Hippocampal formation (tissue), 2 donors: Measurements from ENCODE around the gene AGO3.
A peak's percentile ranks its signal among the peaks of the same experiment; 100 is the strongest.

Experiments used
- DNase-seq, 2 donors: peaks; one replicate each; lab custom pipeline; 2025; lab: John Stamatoyannopoulos, UW

The AGO3 gene

DNA sequence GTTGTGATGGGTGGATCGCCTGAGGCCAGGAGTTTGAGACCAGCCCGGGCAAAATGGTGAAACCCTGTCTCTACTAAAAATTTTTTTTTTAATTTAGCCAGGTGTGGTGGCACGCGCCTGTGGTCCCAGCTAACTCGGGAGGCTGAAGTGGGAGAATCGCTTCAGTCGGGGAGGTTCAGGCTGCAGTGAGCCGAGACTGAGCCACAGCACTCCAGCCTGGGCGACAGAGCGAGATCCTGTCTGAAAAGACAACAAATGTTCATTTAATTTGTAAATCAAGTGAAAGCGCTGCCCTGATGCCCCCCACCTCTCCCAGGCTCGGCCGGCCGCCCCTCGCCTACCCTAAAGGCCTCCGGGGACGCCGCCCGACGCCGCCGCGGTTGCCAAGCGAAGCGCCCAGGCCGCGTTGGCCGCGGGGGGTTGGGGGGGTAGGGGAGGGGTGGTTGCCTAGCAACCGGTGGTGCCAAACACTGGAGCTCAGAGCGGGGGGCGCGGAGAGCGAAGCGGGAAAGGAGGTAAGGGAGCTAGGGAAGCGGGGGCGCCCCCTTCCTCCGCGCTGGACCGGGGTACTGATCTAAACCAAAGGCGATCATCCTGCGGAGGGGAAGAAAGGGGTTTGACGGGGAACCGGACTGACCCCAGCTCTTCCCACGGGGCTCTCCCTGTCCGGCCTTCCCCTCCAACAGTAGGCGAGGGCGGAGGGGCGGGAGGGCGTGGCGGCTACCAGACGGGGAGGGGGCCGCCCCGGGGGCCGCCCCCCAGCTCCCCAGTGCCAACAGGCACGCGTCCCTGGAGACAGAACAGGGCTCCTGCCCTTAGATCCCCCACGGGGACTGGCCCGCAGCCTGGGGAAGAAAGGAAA is 153.0 kb downstream of the AGO3 start, which contains the start of gene TEKT2:
Gene TEKT2 (plus strand): TSS at position 460 of the 862 bp plus-strand sequence. CDS start 828 bp downstream, outside the sequence.
- peak; percentile 26 to 60 for DNase-seq

DNA sequence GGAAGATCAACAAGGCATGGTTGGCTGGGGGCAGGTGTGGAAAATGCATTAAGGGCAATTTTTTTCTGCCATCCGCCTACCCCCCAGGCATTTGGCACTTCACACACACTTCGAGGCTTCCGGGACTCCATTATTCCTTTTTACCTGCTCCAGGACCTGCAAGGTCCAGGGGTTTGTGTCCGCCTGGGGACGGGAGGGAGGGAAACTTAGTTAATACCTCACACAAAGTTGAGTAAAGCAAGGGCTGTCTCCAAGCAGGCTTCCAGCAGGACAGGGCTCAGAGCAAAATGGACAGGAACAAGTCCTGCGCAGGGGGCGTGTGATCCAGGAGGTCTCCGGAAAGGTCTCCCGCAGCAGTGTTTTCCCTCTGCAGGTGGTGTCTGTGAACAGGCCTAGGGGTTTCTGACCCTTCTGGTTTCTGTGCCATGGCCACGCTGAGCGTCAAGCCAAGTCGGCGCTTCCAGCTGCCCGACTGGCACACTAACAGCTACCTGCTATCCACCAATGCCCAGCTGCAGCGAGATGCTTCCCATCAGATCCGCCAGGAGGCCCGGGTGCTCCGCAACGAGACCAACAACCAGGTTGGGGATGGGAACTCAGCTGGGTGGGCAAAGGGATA is 153.7 kb downstream of the AGO3 start:
- no peak for DNase-seq

DNA sequence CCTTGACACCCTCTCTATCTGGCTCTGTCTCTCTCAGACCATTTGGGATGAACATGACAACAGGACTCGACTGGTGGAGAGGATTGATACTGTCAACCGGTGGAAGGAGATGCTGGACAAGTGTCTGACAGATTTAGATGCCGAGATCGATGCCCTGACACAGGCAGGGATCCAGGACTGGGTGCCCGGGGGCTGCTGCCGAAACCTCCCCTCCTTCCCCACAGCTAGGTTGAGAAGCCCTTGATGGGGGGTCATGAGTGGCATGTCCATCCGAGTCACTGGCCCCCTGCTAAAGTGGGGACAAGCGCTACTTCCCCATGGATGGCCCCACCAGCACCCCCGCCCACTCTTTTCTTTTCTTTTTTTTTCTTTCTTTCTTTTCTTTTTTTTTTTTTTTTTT is 154.2 kb downstream of the AGO3 start:
- no peak for DNase-seq

DNA sequence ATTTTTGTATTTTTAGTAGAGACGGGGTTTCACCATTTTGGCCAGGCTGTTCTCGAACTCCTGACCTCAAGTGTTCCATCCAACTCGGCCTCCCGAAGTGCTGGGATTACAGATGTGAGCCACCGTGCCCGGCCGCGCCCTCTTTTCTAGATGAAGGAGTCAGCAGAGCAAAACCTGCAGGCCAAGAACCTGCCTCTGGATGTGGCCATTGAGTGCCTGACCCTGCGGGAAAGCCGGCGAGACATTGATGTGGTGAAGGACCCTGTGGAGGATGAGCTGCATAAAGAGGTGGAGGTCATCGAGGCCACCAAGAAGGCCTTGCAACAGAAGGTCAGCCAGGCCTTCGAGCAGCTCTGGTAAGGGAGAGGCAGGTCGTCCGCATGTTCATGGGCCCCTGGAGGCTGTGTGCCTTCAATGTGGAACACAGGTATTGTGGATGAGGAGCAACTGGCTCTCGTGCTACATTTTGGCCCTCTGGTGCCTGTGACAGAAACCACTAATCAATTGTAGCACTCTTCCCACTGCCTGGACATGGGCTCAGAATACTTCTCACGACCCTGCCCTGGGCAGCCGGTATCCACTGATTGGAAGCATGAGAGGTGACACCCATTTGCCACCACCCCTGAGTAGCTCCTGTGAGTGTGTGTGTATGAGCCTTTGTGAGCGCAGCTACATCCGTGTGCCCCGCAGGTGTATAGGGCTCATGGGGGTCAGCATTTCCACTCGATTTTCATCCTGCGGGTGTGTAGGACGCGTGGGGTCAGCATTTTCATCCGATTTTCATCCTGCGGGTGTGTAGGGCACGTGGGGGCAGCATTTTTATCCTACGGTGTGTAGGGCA is 155.0 kb downstream of the AGO3 start:
- no peak for DNase-seq

DNA sequence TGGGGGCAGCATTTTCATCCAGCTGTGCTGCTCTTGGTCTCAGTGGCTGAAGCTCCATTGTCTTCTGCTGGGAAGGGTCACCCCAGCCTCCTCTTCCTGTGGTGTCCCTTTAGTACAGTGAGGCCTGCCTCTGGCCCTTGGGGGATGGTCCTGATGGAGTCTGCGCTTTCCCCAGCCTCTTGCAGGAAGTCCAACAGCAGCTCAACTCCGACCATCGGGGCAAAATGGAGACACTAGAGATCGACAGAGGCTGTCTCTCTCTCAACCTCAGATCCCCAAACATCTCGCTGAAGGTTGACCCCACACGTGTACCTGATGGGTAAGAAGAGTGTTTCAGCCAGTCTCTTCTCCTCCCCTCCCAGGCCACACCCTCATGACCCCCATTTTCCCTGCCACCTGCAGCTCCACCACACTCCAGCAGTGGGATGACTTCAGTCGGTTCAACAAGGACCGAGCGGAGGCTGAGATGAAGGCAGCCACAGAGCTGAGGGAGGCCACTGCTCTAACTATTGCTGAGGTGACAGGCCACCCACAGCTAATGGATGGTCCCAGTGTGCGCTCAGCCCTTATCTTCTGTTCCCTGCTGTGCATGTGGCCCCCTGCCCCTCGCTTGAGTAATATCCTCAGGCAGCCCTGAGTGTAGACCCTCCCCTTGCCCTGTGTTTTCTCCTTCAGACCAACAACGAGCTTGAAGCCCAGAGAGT is 155.8 kb downstream of the AGO3 start:
- DNase-seq = no peak

DNA sequence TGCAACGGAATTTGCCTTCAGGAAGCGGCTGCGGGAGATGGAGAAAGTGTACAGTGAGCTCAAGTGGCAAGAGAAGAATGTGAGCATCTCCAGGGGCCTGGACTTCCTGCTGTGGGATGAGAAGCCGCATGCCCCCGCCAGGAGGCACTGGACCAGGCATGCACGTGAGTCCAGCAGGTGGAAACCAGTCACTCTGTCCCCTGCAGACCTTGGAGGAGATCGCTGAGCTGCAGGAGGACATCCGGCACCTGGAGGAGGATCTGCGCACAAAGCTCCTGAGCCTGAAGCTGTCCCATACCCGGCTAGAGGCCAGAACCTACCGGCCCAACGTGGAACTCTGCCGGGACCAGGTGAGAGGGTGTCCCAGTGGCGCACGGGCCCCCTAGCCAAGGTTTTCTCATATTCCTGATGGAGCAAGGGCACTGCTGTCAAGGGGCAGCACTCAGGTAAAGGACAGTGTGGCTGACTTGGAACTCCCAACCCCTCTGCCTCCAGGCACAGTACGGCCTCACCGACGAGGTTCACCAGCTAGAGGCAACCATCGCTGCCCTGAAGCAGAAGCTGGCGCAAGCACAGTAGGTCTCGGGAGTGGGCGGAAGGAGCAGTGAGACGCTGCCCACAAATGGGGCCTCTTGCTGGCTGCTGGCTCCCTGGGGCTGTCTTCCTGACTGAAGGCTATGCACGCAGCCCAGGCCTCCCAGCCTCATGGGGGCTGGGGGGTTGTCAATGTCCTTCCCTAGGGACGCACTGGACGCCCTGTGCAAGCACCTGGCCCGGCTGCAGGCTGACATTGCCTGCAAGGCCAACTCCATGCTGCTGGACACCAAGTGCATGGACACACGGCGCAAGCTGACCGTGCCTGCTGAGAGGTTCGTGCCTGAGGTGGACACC is 156.6 kb downstream of the AGO3 start:
- no peak for DNase-seq

DNA sequence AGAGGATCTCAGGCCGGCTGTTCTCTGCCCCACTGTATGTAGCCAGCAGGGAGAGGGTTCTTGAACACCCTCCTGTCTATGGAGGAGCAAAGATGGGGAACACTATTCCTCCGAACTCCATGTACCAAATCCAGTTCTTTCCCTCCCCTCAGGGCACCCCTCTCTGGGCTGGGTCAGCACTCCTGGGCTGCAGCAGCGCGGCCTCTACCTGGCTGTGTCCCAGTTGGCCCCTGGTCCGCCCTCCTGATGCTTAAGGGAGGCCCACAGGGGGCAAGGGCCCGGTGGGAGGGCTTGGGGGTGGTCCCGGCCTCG is 157.3 kb downstream of the AGO3 start:
- no peak for DNase-seq

DNA sequence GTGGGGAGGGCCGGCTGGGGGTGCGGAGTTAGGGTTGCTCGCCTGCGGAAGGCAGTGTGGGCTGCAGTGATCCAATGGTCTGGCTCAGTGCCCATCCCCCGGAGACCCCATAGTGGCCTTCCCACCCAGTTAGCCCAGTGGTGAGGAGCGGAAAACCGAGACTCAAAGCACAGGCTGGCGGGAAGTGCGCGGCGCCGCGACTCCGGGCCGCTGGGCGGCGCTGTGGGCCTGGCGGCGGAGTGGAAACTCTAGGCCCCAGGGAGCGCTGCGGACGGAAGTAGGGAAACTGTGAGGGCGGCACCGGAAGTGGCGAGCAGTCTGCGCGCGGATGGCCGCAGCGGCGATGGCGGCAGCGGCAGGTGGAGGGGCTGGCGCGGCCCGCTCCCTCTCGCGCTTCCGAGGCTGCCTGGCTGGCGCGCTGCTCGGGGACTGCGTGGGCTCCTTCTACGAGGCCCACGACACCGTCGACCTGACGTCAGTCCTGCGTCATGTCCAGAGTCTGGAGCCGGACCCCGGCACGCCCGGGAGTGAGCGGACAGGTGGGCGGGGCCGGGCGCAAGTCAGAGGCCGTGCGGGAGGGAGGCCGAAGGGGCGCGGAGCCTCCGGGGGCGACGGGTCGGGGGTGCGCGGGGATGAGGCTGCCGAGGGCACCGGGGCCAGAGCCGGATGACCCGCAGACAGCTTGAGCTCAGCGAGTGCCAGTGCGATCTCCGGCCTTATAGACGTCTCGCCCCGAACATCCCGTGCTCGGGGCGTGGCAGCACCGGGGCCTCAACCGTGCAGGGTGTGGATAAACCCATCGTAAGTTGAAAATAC is 157.9 kb downstream of the AGO3 start, which contains the start of gene ADPRS:
Gene ADPRS (plus strand): TSS at position 316 of the 816 bp plus-strand sequence. CDS start 13 bp downstream, at position 329.
- DNase-seq = peak; percentile 83 to 87

DNA sequence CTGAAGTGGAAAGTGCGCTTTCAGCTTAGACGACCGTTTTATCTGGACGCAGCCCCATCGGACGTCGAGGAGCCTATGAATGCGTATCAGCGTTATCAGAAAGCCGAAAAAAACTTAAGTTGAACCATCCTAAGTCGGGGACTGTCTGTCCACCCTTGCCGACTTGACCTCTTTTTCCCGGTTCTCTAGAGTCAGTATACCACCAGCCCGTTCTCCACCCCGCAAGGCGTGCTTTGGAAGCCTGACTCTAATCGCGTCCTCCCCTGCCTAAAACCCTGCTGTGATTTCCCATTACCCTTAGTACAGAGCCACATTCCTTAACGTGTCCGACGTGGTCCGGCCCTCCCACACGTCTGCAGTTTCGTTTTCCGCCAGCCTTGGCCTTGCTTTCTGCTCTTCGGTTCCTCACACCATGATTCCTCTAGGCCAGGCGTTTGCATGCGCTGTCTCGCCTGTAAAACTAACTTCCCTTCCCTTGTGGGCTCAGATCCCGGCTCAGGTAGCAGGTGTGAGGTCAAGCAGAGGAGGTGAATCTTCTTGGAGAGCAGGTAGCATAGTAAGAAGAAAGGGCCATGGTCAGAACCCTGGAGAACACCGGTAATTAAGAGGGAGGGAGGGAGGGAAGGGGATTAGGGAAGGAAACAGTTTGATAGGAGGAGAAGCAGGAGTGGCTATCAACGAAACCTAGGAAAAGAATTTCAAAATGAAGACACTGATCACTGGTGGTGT is 158.7 kb downstream of the AGO3 start:
- DNase-seq = no peak

DNA sequence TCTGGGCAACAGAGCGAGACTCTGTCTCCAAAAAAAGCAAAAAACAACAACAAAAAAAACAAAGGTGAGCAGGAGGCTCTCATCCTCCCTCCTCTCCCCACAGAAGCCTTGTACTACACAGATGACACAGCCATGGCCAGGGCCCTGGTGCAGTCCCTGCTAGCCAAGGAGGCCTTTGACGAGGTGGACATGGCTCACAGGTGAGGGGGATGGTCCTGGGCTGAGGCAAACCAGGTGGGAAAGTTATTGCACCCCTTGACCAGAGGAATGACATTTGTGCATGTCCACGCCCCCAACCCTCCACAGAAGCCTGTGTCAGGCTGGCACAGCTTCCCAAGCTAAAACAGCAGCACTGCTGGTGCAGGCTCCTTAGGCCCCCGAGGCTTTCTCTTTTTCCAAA is 160.2 kb downstream of the AGO3 start:
- no peak for DNase-seq

DNA sequence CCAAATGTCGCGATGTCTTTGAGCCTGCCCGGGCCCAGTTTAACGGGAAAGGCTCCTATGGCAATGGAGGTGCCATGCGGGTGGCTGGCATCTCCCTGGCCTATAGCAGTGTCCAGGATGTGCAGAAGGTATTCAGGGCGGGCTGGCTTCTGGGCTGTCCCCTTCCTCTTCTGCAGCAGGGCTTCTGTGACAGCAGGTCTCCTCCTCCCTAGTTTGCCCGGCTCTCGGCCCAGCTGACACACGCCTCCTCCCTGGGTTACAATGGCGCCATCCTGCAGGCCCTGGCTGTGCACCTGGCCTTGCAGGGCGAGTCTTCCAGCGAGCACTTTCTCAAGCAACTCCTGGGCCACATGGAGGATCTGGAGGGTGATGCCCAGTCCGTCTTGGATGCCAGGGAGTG is 160.8 kb downstream of the AGO3 start:
- no peak for DNase-seq

DNA sequence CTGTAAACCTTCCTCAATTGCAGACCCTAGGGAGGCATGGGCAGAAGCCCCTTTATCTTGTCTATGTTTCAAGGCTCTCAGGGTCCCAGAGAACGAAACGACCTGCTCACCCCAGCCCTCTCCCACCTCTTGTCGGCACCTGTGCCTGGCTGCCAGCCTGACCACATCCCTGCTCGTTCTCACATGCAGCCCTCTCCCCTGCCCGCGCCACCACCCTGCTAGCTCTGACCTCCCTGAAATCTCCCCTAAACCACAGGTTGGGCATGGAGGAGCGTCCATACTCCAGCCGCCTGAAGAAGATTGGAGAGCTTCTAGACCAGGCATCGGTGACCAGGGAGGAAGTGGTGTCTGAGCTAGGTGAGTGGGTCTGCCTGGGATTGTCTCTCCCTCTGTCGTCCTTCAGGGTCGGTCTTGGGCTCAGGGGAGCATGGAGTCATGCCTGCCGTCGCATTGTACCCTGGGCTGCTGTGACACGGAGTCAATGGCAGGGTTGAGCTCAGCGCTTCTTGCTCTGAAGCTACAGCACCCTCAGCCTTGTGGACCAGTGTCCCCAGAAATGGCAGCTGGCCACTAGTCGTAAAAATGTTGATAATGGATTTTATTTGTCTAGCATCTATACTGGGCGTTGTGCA is 161.4 kb downstream of the AGO3 start:
- no peak for DNase-seq

DNA sequence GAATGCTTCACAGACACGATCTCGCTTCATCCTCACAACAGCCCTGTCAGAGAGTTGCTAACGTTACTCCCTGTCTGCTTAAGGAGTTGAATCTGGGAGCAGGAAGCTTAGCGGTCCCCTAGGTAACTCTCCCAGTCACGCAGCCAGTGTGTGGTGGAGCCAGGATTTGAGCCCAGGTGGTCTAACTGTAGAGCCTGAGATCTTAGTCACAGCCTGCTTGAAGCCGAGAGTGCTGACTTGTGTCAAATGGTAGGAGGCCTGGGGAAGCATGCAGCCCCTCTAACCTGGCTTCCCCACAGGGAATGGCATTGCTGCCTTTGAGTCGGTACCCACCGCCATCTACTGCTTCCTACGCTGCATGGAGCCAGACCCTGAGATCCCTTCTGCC is 161.9 kb downstream of the AGO3 start:
- DNase-seq = no peak

DNA sequence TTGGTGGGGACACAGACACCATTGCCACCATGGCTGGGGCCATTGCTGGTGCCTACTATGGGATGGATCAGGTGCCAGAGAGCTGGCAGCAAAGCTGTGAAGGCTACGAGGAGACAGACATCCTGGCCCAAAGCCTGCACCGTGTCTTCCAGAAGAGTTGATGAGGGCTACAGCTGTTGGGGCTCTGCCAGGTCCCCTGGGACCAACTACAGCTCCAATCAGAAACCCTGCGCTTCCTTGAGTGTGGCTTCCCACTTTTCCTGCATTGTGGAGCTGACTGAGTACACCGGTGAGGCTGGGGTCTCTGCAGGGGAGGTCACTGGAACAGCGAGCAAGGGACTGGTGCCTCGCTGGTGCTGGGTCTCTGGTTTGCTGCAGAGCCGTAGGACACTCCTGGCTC is 162.3 kb downstream of the AGO3 start:
- DNase-seq = no peak

DNA sequence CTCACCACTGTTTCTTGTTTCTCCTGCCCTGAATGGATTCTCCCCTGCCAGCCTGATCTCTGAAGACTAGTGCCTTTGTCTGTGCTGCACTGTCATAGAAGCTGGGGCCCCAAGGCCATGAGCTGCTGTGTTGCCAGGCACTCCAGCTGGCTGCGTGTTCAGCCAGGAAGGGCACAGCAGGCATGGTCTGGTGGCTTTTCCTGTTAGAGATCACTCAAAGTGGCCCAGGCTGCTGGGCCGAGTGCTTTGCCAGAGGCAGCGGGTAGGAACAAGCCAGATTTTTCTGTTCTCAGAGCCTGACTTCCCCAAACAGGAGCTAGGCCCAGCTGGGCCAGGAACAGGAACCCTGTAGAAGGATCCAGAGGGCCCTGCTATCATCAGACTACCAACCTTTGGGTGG is 163.0 kb downstream of the AGO3 start:
- peak; percentile 82 to 90 for DNase-seq

DNA sequence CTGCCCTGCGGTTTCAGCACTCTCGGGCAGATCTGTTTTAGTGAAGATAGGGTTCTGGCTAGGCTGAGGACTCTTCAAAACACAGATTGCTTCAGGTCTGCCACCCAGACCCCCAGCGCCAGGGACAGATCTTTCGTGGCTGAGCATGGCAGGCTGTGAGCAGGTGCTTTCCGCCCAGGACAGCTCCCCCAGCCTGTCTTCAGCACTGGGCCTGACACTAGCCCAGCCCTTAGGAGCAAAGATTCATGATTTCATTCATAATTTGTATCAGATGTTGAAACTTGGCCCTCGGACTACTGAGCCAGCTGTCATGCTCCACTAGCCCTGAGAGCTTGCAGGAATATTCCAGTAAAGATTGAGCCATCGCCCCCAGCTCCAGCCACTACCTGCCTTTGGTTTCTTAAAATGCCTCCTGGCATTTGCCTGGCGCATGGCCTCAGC is 163.7 kb downstream of the AGO3 start:
- no peak for DNase-seq

DNA sequence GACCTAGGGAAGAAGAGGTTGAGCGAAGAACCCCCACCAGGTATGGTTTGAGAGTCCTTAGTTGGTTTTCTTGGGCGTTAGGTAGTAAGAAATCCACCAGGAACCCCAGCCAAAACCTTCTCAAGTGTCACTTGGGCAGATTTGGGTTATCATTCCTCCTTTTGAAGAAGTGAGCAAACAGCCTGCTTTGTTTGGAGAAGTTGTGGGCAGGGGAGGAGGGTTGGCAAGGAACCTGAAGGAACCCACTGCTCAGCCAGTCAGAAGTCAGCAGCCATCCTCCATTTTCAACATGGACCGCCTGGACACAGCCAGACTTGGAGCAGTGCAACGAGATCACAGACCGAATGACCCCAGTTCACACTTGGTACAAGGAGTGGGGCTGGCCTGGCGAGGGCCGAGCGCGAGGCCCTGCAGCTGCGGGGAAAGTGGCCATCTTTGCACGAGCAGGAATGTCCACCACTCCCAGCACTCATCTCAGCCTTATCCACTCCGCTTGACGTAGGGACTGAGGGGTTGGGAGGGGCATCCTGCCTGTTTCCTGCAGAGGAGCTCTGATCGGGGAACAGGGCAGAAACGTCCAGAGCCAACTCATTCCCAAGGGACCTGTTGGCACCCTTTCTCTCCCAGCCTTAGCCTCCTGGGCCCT is 165.0 kb downstream of the AGO3 start:
- no peak for DNase-seq
